Hematopoietic multipotent progenitor cell treated with erythropoietin and hydrocortisone succinate and interleukin-3 and kit ligand, for 17 days (in vitro differentiated cells): ENCODE data around the gene ZNF10.

ENCODE experiments used
- DNase-seq: peaks from one replicate; pipeline ENCODE4 v3.0.0-alpha.2; 2015; ENCODE audit warnings: low spot score

ZNF10 gene

DNA sequence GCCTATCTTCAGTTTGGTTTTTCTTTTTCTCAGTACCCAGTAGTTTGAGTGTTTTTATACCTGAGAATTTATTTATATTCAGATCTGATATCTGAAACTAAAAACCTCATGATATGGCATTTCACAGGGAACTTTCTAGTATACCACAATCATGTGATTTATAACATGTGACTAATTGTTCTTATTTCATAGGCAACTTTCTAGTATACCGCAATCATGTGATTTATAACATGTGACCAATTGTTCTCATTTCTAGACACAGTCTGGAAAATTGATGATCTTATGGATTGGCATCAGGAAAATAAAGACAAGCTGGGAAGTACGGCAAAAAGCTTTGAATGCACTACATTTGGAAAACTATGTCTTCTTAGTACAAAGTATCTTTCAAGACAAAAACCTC is 71.5 kb downstream of the ZNF10 start:
- DNase-seq, result no peak

DNA sequence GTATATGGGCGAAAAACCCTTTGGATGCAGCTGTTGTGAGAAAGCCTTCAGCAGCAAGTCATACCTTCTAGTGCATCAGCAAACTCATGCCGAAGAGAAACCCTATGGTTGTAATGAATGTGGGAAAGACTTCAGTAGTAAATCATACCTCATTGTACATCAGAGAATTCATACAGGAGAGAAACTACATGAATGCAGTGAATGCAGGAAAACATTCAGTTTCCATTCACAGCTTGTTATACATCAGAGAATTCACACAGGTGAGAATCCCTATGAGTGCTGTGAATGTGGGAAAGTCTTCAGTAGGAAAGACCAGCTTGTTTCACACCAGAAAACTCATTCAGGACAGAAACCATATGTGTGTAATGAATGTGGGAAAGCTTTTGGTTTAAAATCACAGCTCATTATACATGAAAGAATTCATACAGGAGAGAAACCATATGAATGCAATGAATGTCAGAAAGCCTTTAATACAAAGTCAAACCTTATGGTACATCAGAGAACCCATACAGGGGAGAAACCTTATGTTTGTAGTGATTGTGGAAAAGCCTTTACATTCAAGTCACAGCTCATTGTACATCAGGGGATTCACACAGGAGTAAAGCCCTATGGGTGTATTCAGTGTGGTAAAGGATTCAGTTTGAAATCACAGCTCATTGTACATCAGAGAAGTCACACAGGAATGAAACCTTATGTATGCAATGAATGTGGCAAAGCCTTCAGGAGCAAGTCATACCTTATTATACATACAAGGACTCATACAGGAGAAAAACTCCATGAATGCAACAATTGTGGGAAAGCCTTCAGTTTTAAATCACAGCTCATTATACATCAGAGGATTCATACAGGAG is 72.3 kb downstream of the ZNF10 start:
- DNase-seq, result no peak

DNA sequence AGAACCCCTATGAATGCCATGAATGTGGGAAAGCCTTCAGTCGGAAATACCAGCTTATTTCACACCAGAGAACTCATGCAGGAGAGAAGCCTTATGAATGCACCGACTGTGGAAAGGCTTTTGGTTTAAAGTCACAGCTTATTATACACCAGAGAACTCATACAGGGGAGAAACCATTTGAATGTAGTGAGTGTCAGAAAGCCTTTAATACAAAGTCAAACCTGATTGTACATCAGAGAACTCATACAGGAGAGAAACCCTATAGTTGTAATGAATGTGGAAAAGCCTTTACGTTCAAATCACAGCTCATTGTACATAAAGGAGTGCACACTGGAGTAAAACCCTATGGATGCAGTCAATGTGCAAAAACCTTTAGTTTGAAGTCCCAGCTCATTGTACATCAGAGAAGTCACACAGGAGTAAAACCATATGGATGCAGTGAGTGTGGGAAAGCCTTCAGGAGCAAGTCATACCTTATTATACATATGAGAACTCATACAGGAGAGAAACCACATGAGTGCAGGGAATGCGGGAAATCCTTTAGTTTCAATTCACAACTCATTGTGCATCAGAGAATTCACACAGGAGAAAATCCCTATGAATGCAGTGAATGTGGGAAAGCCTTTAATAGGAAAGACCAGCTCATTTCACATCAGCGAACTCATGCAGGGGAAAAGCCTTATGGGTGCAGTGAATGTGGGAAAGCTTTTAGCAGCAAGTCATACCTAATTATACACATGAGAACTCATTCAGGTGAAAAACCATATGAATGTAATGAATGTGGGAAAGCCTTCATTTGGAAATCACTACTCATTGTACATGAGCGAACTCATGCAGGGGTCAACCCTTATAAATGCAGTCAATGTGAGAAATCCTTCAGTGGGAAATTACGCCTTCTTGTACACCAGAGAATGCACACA is 73.2 kb downstream of the ZNF10 start:
- no peak for DNase-seq

DNA sequence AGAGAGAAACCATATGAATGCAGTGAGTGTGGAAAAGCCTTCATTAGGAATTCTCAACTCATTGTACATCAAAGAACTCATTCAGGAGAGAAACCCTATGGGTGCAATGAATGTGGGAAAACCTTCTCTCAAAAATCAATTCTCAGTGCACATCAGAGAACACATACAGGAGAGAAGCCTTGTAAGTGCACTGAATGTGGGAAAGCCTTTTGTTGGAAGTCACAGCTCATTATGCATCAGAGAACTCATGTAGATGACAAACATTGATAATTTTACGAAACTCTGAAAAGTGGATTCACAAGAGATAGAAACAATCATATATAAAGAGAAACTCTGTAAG is 73.8 kb downstream of the ZNF10 start:
- DNase-seq, result no peak

DNA sequence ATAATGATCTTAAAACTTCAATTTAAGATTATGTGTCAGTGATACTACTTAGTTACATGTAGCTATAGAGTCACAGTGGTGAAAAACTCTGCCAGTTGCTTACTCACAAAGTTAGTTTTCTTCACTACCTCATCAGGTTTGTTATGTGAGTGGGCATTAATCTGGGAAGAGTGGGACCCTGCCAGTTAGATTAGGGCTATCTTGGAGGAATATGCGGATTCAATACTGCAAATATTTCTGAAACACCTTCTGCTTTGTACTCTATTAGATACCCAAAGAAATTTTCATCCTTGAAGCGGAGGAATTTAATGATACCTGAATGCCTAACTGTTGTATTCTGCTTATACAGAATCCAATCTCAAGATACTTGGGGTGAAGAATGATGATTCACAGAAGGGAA is 76.0 kb downstream of the ZNF10 start:
- DNase-seq, result no peak
